Measurements from ENCODE around the gene CHRM1. TPM values are rescaled to one million over a fixed set of nuclear protein-coding genes. Genes with fewer than 3 reads are reported as not detected.
"Not testable (repeated sequence)": the region's sequence is repeated elsewhere in the genome, so short reads cannot be mapped to it uniquely, and the experiment has no call there.

CHRM1 gene
- total RNA-seq, 1 experiment from 2014 or later: not detected

- no peak for DNase-seq (ENCODE audit: low read depth)
Measured at GRCh38 chr11:62879235-62879978, 41.8 kb downstream of the CHRM1 start.

- DNase-seq (ENCODE audit: low read depth): no peak
Measured at GRCh38 chr11:62876712-62877111, 44.5 kb downstream of the CHRM1 start.

GRCh38 chr11:62875698-62876478 lies 45.3 kb downstream of the CHRM1 start:
- DNase-seq (ENCODE audit: low read depth): no peak

- no peak for DNase-seq (ENCODE audit: low read depth)
Measured at GRCh38 chr11:62874851-62875250, 46.3 kb downstream of the CHRM1 start.

- DNase-seq (ENCODE audit: low read depth): no peak
Measured at GRCh38 chr11:62865635-62866034, 55.5 kb downstream of the CHRM1 start.

GRCh38 chr11:62863687-62864335 lies 57.4 kb downstream of the CHRM1 start:
- DNase-seq (ENCODE audit: low read depth): no peak

- not testable (repeated sequence) for DNase-seq (ENCODE audit: low read depth)
Measured at GRCh38 chr11:62861564-62862192, 59.5 kb downstream of the CHRM1 start.

- DNase-seq (ENCODE audit: low read depth): no peak
Measured at GRCh38 chr11:62860835-62861563, 60.2 kb downstream of the CHRM1 start.

GRCh38 chr11:62859281-62859703 lies 61.9 kb downstream of the CHRM1 start:
- not testable (repeated sequence) for DNase-seq (ENCODE audit: low read depth)

Small RNA genes lying within 50 kb of the gene (small RNA-seq; reads per million reads assigned to genes)
- gene RN7SL259P: not detected

Other genes starting within 250 kb of the CHRM1 start
- 28.6 and 38.0 TPM in 2 replicates for gene UQCC3, start 249.7 kb downstream of the CHRM1 start, total RNA-seq (2014; rRNA removed; shearing (Covaris generic))
- gene LBHD1, start 249.1 kb downstream of the CHRM1 start, total RNA-seq (2014; rRNA removed; shearing (Covaris generic)): 4.8 and 6.6 TPM in 2 replicates
- 128 and 144 TPM in 2 replicates for gene UBXN1, start 242.3 kb downstream of the CHRM1 start, total RNA-seq (2014; rRNA removed; shearing (Covaris generic))
- gene LRRN4CL, start 231.8 kb downstream of the CHRM1 start, total RNA-seq (2014; rRNA removed; shearing (Covaris generic)): 0.13 and 0.20 TPM in 2 replicates
- gene BSCL2, start 213.9 kb downstream of the CHRM1 start, total RNA-seq (2014; rRNA removed; shearing (Covaris generic)): 18.8 and 19.2 TPM in 2 replicates
- gene GNG3, start 213.7 kb downstream of the CHRM1 start, total RNA-seq (2014; rRNA removed; shearing (Covaris generic)): not detected in 2 replicates
- gene HNRNPUL2, start 193.9 kb downstream of the CHRM1 start, total RNA-seq (2014; rRNA removed; shearing (Covaris generic)): 4.1 and 9.3 TPM in 2 replicates
- gene TTC9C, start 192.9 kb downstream of the CHRM1 start, total RNA-seq (2014; rRNA removed; shearing (Covaris generic)): 55.6 and 67.9 TPM in 2 replicates
- gene ZBTB3, start 167.2 kb downstream of the CHRM1 start, total RNA-seq (2014; rRNA removed; shearing (Covaris generic)): 9.2 and 9.8 TPM in 2 replicates
- 92.6 and 143 TPM in 2 replicates for gene POLR2G, start 159.8 kb downstream of the CHRM1 start, total RNA-seq (2014; rRNA removed; shearing (Covaris generic))
- 27.0 and 29.2 TPM in 2 replicates for gene TAF6L, start 150.0 kb downstream of the CHRM1 start, total RNA-seq (2014; rRNA removed; shearing (Covaris generic))
- 112 and 181 TPM in 2 replicates for gene TMEM179B, start 134.0 kb downstream of the CHRM1 start, total RNA-seq (2014; rRNA removed; shearing (Covaris generic))
- gene TMEM223, start 129.4 kb downstream of the CHRM1 start, total RNA-seq (2014; rRNA removed; shearing (Covaris generic)): 46.4 and 47.4 TPM in 2 replicates
- 27.4 and 46.3 TPM in 2 replicates for gene NXF1, start 115.9 kb downstream of the CHRM1 start, total RNA-seq (2014; rRNA removed; shearing (Covaris generic))
- gene STX5, start 89.3 kb downstream of the CHRM1 start, total RNA-seq (2014; rRNA removed; shearing (Covaris generic)): 32.8 and 34.0 TPM in 2 replicates
- 0.66 TPM in 1 of 2 replicates, not detected in the other for gene TEX54, start 88.5 kb downstream of the CHRM1 start, total RNA-seq (2014; rRNA removed; shearing (Covaris generic))
- 145 and 176 TPM in 2 replicates for gene WDR74, start 81.8 kb downstream of the CHRM1 start, total RNA-seq (2014; rRNA removed; shearing (Covaris generic))
- gene SLC3A2, start 40.5 kb downstream of the CHRM1 start, total RNA-seq (2014; rRNA removed; shearing (Covaris generic)): 275 and 289 TPM in 2 replicates
- gene SLC22A6, start 63.6 kb upstream of the CHRM1 start, total RNA-seq (2014; rRNA removed; shearing (Covaris generic)): not detected in 2 replicates
- not detected in 2 replicates for gene SLC22A8, start 94.5 kb upstream of the CHRM1 start, total RNA-seq (2014; rRNA removed; shearing (Covaris generic))
- gene SLC22A24, start 222.9 kb upstream of the CHRM1 start, total RNA-seq (2014; rRNA removed; shearing (Covaris generic)): not detected in 2 replicates